ENCODE data around the gene STX3.

DNA sequence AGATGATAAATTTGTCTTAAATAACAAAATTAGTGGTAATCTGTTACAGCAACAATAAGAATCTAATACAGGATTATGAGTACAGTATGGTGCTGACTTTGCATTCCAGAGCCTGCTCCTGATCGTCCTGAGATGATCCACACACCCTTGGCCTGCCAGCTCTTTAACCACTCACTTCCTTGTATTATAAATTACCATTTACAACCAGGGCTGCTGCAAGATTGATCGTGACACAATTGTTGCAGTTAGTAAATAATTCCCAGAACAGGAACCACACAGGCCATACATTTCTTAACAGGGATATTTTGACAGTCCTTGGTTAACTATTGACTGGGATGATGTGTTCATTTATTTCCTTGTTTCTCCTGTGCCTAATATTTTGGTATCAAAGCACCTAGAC lies 94.0 kb downstream of the STX3 start:
- TF ChIP-seq POLR2AphosphoS5 (IDR thresholded peaks at IDR 0.05) (no peak), RAD21 (conservative IDR thresholded peaks at IDR 0.05) (no peak), EZH2 (IDR thresholded peaks at IDR 0.05; ENCODE audit: borderline replicate concordance, insufficient read depth, low read length, poor library complexity, severe bottlenecking) (no peak), MXI1 (conservative IDR thresholded peaks at IDR 0.05; ENCODE audit: poor library complexity, severe bottlenecking) (no peak), EP300 (conservative IDR thresholded peaks at IDR 0.05; ENCODE audit: poor library complexity, severe bottlenecking) (no peak)
- TF ChIP-seq, protein P1, sequence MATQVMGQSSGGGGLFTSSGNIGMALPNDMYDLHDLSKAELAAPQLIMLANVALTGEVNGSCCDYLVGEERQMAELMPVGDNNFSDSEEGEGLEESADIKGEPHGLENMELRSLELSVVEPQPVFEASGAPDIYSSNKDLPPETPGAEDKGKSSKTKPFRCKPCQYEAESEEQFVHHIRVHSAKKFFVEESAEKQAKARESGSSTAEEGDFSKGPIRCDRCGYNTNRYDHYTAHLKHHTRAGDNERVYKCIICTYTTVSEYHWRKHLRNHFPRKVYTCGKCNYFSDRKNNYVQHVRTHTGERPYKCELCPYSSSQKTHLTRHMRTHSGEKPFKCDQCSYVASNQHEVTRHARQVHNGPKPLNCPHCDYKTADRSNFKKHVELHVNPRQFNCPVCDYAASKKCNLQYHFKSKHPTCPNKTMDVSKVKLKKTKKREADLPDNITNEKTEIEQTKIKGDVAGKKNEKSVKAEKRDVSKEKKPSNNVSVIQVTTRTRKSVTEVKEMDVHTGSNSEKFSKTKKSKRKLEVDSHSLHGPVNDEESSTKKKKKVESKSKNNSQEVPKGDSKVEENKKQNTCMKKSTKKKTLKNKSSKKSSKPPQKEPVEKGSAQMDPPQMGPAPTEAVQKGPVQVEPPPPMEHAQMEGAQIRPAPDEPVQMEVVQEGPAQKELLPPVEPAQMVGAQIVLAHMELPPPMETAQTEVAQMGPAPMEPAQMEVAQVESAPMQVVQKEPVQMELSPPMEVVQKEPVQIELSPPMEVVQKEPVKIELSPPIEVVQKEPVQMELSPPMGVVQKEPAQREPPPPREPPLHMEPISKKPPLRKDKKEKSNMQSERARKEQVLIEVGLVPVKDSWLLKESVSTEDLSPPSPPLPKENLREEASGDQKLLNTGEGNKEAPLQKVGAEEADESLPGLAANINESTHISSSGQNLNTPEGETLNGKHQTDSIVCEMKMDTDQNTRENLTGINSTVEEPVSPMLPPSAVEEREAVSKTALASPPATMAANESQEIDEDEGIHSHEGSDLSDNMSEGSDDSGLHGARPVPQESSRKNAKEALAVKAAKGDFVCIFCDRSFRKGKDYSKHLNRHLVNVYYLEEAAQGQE (IDR thresholded peaks at IDR 0.05; ENCODE audit: borderline replicate concordance), result no peak
- TF ChIP-seq, protein P2, sequence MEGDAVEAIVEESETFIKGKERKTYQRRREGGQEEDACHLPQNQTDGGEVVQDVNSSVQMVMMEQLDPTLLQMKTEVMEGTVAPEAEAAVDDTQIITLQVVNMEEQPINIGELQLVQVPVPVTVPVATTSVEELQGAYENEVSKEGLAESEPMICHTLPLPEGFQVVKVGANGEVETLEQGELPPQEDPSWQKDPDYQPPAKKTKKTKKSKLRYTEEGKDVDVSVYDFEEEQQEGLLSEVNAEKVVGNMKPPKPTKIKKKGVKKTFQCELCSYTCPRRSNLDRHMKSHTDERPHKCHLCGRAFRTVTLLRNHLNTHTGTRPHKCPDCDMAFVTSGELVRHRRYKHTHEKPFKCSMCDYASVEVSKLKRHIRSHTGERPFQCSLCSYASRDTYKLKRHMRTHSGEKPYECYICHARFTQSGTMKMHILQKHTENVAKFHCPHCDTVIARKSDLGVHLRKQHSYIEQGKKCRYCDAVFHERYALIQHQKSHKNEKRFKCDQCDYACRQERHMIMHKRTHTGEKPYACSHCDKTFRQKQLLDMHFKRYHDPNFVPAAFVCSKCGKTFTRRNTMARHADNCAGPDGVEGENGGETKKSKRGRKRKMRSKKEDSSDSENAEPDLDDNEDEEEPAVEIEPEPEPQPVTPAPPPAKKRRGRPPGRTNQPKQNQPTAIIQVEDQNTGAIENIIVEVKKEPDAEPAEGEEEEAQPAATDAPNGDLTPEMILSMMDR (IDR thresholded peaks at IDR 0.05; ENCODE audit: poor library complexity, severe bottlenecking), result no peak

All from neural cell (in vitro differentiated cells).